AG10803 (cell line): Measurements from ENCODE around the gene TRIM10.
A peak's percentile ranks its signal among the peaks of the same experiment; 100 is the strongest.

Experiments
- DNase-seq: peaks from one replicate; pipeline ENCODE4 v3.0.0; 2010; ENCODE audit warnings: low read depth
- H3K4me3 ChIP-seq: 2 replicates; pipeline ENCODE4 v1.5.1; 2011; ENCODE audit warnings: mild to moderate bottlenecking, low read length, control low read depth
- CTCF ChIP-seq: conservative IDR thresholded peaks from 2 replicates; pipeline ENCODE4 v1.5.1; 2011; ENCODE audit warnings: mild to moderate bottlenecking, low read length, control low read depth, inconsistent platforms

The TRIM10 gene

GRCh38 chr6:30152016-30152673, 8.9 kb downstream of the TRIM10 start:
- DNase-seq, result no peak
- H3K4me3 ChIP-seq, result no peak overlapping the region
- TF ChIP-seq CTCF, result no peak

GRCh38 chr6:30151580-30151979, 9.4 kb downstream of the TRIM10 start:
- DNase-seq, result no peak
- H3K4me3 ChIP-seq, result no peak overlapping the region
- no peak for TF ChIP-seq CTCF

GRCh38 chr6:30150671-30151395, 10.2 kb downstream of the TRIM10 start:
- peak; percentile 25 for DNase-seq
- no peak overlapping the region for H3K4me3 ChIP-seq
- TF ChIP-seq CTCF, result no peak

- no peak for DNase-seq
- no peak overlapping the region for H3K4me3 ChIP-seq
- no peak for TF ChIP-seq CTCF
These were observed 11.0 kb downstream of the TRIM10 start for GRCh38 chr6:30149858-30150550.

GRCh38 chr6:30149234-30149633, 11.8 kb downstream of the TRIM10 start:
- no peak for DNase-seq
- H3K4me3 ChIP-seq, result no peak overlapping the region
- TF ChIP-seq CTCF, result no peak

- no peak for TF ChIP-seq CTCF
These were observed 13.9 kb downstream of the TRIM10 start for GRCh38 chr6:30147096-30147495.

More at GRCh38 chr6:30147096-30147495, 13.9 kb downstream of the TRIM10 start:
- DNase-seq, result no peak
- H3K4me3 ChIP-seq, result no peak overlapping the region
